Measurements from ENCODE around the gene CCDC88B. TPM values are rescaled to one million over a fixed set of nuclear protein-coding genes. Genes with fewer than 3 reads are reported as not detected.
A peak's percentile ranks its signal among the peaks of the same experiment; 100 is the strongest.
"Not testable (repeated sequence)": the region's sequence is repeated elsewhere in the genome, so short reads cannot be mapped to it uniquely, and the experiment has no call there.

CCDC88B gene
- polyA plus RNA-seq, 1 donor: 13.5 TPM

DNA sequence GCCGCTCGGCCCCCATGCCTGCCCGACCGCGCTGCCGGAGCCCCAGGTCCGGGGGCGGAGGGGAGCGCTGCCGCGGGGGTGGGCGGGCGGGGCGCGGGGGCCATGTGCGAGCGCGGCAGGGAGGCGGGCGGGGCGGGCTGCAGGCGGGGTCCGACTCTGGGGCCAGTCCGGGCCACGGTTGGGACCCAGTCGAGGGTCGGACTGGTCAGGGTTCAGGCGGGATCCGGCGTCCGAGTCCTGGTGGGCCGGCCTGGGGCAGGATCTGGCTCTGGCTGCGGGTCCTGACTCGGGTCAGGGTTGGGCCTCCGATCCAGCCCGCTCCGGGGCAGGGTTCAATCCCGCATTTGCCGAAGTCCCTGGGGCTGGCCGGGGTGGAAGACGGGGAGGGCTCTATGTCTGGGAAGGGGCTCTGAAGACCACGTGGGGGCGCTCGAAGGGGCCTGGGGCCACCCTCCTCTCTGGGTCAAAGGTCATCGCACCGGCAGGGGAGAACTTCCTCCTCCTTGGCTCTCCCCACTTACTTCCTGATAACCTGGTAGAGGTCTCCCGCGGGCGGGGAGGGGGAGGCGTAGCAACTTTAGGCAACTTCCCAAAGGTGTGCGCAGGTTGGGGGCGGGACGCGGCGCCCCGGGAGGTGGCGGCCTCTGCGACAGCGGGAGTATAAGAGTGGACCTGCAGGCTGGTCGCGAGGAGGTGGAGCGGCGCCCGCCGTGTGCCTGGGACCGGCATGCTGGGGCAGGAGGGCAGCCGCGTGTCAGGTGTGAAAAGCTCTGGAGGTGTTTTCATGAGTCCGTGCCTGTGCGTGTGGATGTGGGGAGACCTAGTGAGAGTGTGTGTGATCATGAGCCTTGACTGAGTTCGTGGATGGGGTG is 34.1 kb upstream of the CCDC88B start:
- Histone ChIP-seq H3K36me3 (ENCODE audit: control insufficient read depth, insufficient read depth, low read length) (peaks cover 5% of the 10 kb centered on the region), H3K9me3 (ENCODE audit: control insufficient read depth, low read depth, low read length) (no peaks in the 10 kb centered on the region), H3K4me3 (ENCODE audit: low read length) (peak overlapping the region; percentile 68), H3K4me1 (ENCODE audit: control insufficient read depth, insufficient read depth, low read length) (peaks cover 20% of the 10 kb centered on the region), H3K27ac (ENCODE audit: low read length) (peak overlapping the region; percentile 79), H3K27me3 (ENCODE audit: control insufficient read depth, insufficient read depth, low read length) (peaks cover 10% of the 10 kb centered on the region)
- 0% methylated on average over 1 of the region's 71 CpGs for WGBS (ENCODE audit: insufficient coverage, low lambda C conversion rate)
- peak; percentile 69 to 90 for DNase-seq

DNA sequence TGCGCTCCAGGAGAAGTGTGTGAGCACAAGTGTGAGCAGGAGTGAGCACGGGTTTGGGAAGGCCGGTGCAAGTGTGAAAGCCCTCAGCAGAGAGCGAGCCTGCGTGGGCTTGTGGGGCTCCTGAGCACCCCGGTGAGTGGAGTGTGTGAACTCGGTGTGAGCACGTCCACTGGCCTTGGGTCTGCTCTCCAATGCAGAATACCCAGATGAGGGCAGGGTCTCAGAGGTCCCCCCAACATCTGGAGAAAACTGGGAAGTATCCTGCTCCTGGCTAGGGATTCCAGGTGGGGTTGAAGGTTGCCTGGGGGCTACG is 33.5 kb upstream of the CCDC88B start:
- Histone ChIP-seq H3K36me3 (ENCODE audit: control insufficient read depth, insufficient read depth, low read length) (peaks cover 7% of the 10 kb centered on the region), H3K27me3 (ENCODE audit: control insufficient read depth, insufficient read depth, low read length) (peaks cover 5% of the 10 kb centered on the region), H3K27ac (ENCODE audit: low read length) (peak overlapping the region; percentile 79), H3K4me1 (ENCODE audit: control insufficient read depth, insufficient read depth, low read length) (peaks cover 20% of the 10 kb centered on the region), H3K9me3 (ENCODE audit: control insufficient read depth, low read depth, low read length) (no peaks in the 10 kb centered on the region), H3K4me3 (ENCODE audit: low read length) (peak overlapping the region; percentile 68)
- WGBS (ENCODE audit: insufficient coverage, low lambda C conversion rate): no CpG with 5 or more reads among the region's 9 CpGs
- DNase-seq: no peak

DNA sequence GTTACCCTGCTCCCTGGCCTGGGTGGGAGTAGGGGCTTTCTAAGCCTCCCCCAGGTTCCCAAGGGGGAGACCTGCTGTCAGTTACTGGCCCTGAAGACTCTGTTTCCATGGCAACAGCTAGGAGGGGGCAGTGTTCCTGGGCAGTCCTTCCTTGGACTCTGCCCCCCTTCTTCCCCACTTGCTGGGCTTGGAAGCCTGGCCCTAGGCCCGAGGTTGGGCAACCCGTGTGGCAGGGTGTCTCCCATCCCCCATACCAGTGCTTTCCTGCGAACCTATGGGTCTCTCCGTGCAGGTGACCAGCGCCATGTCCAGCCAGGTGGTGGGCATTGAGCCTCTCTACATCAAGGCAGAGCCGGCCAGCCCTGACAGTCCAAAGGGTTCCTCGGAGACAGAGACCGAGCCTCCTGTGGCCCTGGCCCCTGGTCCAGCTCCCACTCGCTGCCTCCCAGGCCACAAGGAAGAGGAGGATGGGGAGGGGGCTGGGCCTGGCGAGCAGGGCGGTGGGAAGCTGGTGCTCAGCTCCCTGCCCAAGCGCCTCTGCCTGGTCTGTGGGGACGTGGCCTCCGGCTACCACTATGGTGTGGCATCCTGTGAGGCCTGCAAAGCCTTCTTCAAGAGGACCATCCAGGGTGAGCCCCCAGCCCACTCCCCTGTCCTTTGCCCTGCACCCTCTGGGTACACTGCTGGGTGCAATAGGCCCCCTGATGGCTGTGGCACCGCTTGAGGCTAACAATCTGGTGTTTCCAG is 33.0 kb upstream of the CCDC88B start:
- Histone ChIP-seq H3K4me3 (ENCODE audit: low read length) (peak overlapping the region; percentile 68), H3K9me3 (ENCODE audit: control insufficient read depth, low read depth, low read length) (no peaks in the 10 kb centered on the region), H3K36me3 (ENCODE audit: control insufficient read depth, insufficient read depth, low read length) (peaks cover 7% of the 10 kb centered on the region), H3K4me1 (ENCODE audit: control insufficient read depth, insufficient read depth, low read length) (peaks cover 20% of the 10 kb centered on the region), H3K27ac (ENCODE audit: low read length) (peak overlapping the region; percentile 79), H3K27me3 (ENCODE audit: control insufficient read depth, insufficient read depth, low read length) (no peaks in the 10 kb centered on the region)
- DNase-seq: peak; percentile 84 to 90
- no CpG with 5 or more reads among the region's 15 CpGs for WGBS (ENCODE audit: insufficient coverage, low lambda C conversion rate)

DNA sequence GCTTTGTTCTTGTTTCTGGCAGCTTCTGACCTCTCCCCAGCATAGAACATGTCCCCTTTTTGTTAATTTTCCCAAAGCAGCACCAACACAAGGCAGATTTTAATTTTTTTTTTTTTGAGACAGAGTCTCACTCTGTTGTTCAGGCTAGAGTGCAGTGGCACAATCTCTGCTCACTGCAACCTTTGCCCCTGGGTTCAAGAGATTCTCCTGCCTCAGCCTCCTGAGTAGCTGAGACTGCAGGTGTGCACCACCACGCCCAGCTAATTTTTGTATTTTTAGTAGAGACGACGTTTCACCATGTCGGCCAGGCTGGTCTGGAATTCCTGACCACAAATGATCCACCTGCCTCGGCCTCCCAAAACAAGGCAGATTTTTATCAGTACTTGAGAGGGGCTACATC is 32.2 kb upstream of the CCDC88B start:
- DNase-seq; H3K9me3 ChIP-seq (ENCODE audit: control insufficient read depth, low read depth, low read length); H3K27me3 ChIP-seq (ENCODE audit: control insufficient read depth, insufficient read depth, low read length): not testable (repeated sequence)
- H3K4me1 ChIP-seq (ENCODE audit: control insufficient read depth, insufficient read depth, low read length): peaks cover 20% of the 10 kb centered on the region
- no CpG with 5 or more reads among the region's 5 CpGs for WGBS (ENCODE audit: insufficient coverage, low lambda C conversion rate)
- peak overlapping the region; percentile 68 for H3K4me3 ChIP-seq (ENCODE audit: low read length)
- H3K27ac ChIP-seq (ENCODE audit: low read length): peak overlapping the region; percentile 79
- peaks cover 13% of the 10 kb centered on the region for H3K36me3 ChIP-seq (ENCODE audit: control insufficient read depth, insufficient read depth, low read length)

DNA sequence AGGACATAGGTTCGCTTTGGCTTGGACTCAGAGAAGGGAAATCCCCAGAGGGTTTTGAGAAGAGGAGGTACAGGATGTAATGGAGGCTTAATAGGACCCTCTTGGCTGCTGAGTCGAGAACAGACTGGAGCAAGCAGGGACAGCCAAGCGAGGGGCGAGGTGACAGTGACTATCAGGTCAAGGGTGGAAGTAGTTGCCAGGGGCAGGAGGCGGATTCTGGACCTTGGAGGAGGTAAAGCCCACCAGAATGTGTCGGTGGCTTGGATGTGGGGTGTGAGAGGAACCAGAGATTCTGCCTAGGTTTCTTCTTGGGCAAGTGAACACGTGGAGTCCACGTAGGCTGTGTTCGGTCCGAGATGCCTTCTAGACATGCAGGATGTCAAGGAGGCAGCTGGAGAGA is 27.1 kb upstream of the CCDC88B start:
- WGBS (ENCODE audit: insufficient coverage, low lambda C conversion rate): no CpG with 5 or more reads among the region's 10 CpGs
- H3K36me3 ChIP-seq (ENCODE audit: control insufficient read depth, insufficient read depth, low read length): peaks cover 41% of the 10 kb centered on the region
- H3K4me1 ChIP-seq (ENCODE audit: control insufficient read depth, insufficient read depth, low read length): peaks cover 9% of the 10 kb centered on the region
- no peaks in the 10 kb centered on the region for H3K27me3 ChIP-seq (ENCODE audit: control insufficient read depth, insufficient read depth, low read length)
- no peak overlapping the region for H3K27ac ChIP-seq (ENCODE audit: low read length)
- no peak for DNase-seq
- H3K4me3 ChIP-seq (ENCODE audit: low read length): no peak overlapping the region
- H3K9me3 ChIP-seq (ENCODE audit: control insufficient read depth, low read depth, low read length): no peaks in the 10 kb centered on the region

DNA sequence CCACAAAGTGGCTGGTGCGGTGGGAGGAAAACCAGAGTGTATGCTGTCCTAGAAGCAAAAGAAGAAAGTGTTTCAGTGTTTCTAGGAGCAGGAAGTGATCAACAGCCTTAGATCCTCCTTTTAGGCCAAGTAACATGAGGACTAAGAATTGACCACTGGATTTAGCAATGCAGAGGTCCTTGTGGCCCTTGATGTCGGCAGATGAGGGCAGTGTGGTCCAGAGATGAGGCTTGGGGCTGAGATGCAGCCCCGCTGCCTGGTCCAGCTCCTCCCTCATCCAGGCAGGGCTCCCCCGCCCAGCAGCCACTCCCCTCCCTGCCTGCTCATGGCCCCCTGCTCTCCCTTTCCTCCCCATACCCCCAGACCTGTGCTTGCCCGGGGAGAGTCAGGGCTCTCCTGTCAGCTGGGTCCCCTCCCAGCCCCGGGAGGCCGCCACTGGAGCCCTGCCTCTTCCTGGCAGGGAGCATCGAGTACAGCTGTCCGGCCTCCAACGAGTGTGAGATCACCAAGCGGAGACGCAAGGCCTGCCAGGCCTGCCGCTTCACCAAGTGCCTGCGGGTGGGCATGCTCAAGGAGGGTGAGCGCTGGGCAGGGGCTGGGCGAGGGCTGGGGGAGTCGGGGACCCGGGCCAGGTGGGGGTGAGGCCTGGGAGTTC is 26.4 kb upstream of the CCDC88B start:
- 83% methylated on average over 1 of the region's 18 CpGs for WGBS (ENCODE audit: insufficient coverage, low lambda C conversion rate)
- DNase-seq: no peak
- Histone ChIP-seq H3K4me1 (ENCODE audit: control insufficient read depth, insufficient read depth, low read length) (peaks cover 9% of the 10 kb centered on the region), H3K36me3 (ENCODE audit: control insufficient read depth, insufficient read depth, low read length) (peaks cover 41% of the 10 kb centered on the region), H3K27ac (ENCODE audit: low read length) (no peak overlapping the region), H3K27me3 (ENCODE audit: control insufficient read depth, insufficient read depth, low read length) (no peaks in the 10 kb centered on the region), H3K4me3 (ENCODE audit: low read length) (no peak overlapping the region), H3K9me3 (ENCODE audit: control insufficient read depth, low read depth, low read length) (no peaks in the 10 kb centered on the region)

DNA sequence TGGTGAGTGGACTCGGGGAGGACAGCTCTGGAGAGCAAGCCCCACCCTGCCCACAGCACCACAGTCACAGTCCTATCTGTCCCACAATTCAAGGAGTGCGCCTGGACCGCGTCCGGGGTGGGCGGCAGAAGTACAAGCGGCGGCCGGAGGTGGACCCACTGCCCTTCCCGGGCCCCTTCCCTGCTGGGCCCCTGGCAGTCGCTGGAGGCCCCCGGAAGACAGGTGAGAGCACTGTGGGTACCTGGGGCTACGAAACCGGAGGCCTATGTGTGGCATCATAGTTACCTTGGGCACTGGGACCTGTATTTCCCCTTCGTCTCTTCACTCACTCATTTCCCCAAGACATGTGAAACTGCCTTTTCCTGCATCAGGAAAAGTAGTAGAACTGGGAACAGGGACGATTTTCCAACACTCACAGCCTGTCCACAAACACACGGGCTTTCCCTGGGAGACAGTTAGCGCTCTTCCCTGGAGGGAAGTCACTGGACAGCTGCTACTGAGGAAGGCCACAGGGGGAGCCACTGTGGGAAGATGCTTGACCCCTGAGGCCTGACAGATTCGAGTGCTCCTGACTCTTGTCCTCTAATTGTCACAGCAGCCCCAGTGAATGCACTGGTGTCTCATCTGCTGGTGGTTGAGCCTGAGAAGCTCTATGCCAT is 25.7 kb upstream of the CCDC88B start:
- WGBS (ENCODE audit: insufficient coverage, low lambda C conversion rate): no CpG with 5 or more reads among the region's 19 CpGs
- H3K36me3 ChIP-seq (ENCODE audit: control insufficient read depth, insufficient read depth, low read length): peaks cover 41% of the 10 kb centered on the region
- no peak overlapping the region for H3K4me3 ChIP-seq (ENCODE audit: low read length)
- H3K9me3 ChIP-seq (ENCODE audit: control insufficient read depth, low read depth, low read length): no peaks in the 10 kb centered on the region
- peaks cover 15% of the 10 kb centered on the region for H3K4me1 ChIP-seq (ENCODE audit: control insufficient read depth, insufficient read depth, low read length)
- no peaks in the 10 kb centered on the region for H3K27me3 ChIP-seq (ENCODE audit: control insufficient read depth, insufficient read depth, low read length)
- no peak overlapping the region for H3K27ac ChIP-seq (ENCODE audit: low read length)
- no peak for DNase-seq

DNA sequence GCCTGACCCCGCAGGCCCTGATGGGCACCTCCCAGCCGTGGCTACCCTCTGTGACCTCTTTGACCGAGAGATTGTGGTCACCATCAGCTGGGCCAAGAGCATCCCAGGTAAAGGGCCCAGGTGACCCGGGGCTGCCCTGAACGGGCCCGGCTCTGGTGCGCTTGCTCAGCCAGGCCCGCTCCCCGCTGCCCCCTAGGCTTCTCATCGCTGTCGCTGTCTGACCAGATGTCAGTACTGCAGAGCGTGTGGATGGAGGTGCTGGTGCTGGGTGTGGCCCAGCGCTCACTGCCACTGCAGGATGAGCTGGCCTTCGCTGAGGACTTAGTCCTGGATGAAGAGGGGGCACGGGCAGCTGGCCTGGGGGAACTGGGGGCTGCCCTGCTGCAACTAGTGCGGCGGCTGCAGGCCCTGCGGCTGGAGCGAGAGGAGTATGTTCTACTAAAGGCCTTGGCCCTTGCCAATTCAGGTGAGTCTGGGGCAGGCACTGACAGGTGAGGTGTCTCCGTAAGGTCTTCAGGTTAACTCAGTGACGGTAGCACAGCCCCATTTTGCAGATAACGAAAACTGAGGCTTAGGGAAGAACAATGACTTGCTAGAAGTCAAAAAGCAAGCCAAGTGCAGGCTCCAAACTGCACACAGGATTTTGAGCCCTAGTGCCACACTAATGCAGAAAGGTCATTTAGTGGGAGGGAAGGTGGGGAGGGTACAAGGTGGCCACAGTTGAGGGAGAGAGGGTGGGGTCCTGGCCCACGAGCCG is 25.0 kb upstream of the CCDC88B start:
- H3K9me3 ChIP-seq (ENCODE audit: control insufficient read depth, low read depth, low read length): no peaks in the 10 kb centered on the region
- H3K27me3 ChIP-seq (ENCODE audit: control insufficient read depth, insufficient read depth, low read length): no peaks in the 10 kb centered on the region
- no CpG with 5 or more reads among the region's 24 CpGs for WGBS (ENCODE audit: insufficient coverage, low lambda C conversion rate)
- H3K4me1 ChIP-seq (ENCODE audit: control insufficient read depth, insufficient read depth, low read length): peaks cover 19% of the 10 kb centered on the region
- no peak overlapping the region for H3K27ac ChIP-seq (ENCODE audit: low read length)
- H3K36me3 ChIP-seq (ENCODE audit: control insufficient read depth, insufficient read depth, low read length): peaks cover 41% of the 10 kb centered on the region
- no peak for DNase-seq
- no peak overlapping the region for H3K4me3 ChIP-seq (ENCODE audit: low read length)

DNA sequence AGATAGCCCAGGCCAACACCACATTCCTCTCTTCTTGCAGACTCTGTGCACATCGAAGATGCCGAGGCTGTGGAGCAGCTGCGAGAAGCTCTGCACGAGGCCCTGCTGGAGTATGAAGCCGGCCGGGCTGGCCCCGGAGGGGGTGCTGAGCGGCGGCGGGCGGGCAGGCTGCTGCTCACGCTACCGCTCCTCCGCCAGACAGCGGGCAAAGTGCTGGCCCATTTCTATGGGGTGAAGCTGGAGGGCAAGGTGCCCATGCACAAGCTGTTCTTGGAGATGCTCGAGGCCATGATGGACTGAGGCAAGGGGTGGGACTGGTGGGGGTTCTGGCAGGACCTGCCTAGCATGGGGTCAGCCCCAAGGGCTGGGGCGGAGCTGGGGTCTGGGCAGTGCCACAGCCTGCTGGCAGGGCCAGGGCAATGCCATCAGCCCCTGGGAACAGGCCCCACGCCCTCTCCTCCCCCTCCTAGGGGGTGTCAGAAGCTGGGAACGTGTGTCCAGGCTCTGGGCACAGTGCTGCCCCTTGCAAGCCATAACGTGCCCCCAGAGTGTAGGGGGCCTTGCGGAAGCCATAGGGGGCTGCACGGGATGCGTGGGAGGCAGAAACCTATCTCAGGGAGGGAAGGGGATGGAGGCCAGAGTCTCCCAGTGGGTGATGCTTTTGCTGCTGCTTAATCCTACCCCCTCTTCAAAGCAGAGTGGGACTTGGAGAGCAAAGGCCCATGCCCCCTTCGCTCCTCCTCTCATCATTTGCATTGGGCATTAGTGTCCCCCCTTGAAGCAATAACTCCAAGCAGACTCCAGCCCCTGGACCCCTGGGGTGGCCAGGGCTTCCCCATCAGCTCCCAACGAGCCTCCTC is 24.1 kb upstream of the CCDC88B start:
- not testable (repeated sequence) for H3K9me3 ChIP-seq (ENCODE audit: control insufficient read depth, low read depth, low read length); H3K27me3 ChIP-seq (ENCODE audit: control insufficient read depth, insufficient read depth, low read length); DNase-seq; H3K4me3 ChIP-seq (ENCODE audit: low read length)
- Histone ChIP-seq H3K27ac (ENCODE audit: low read length) (peak overlapping the region; percentile 96), H3K36me3 (ENCODE audit: control insufficient read depth, insufficient read depth, low read length) (peaks cover 41% of the 10 kb centered on the region), H3K4me1 (ENCODE audit: control insufficient read depth, insufficient read depth, low read length) (peaks cover 27% of the 10 kb centered on the region)
- WGBS (ENCODE audit: insufficient coverage, low lambda C conversion rate): no CpG with 5 or more reads among the region's 25 CpGs
